GM12875 (cell line): ENCODE data around the gene UGDH.
"Not testable (repeated sequence)": the region's sequence is repeated elsewhere in the genome, so short reads cannot be mapped to it uniquely, and the experiment has no call there.

Source experiments
- H3K4me3 ChIP-seq: one replicate; pipeline ENCODE4 v1.5.1; 2011; ENCODE audit warnings: low read depth, low read length, control low read depth
- TF ChIP-seq, protein P1 (sequence below): IDR thresholded peaks from 2 replicates; pipeline ENCODE4 v1.5.1; 2011; ENCODE audit warnings: low read depth, mild to moderate bottlenecking, control low read depth, inconsistent platforms, low read length, moderate library complexity, borderline replicate concordance; ENCODE audit not compliant: insufficient read depth

Gene UGDH

DNA sequence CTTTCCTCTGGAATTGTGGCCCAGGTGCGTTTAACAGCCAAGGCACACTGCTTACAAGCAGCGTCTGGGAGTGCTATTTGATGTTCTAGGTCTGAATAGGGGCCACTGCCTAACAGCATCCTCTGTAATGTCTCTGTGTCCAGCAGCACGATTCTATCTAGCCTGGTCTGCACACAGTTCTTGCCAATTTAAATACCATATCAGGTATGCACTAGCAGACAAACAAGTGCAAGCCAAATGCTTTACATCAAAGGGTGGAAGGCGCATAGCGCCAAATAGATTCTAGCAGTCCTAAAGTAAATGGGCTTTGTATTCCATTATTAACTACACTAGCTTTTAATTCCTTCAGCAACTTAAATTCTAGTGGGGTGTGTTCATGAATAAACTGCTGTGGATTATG, 15.8 kb upstream of the UGDH start:
- TF ChIP-seq, protein P1, sequence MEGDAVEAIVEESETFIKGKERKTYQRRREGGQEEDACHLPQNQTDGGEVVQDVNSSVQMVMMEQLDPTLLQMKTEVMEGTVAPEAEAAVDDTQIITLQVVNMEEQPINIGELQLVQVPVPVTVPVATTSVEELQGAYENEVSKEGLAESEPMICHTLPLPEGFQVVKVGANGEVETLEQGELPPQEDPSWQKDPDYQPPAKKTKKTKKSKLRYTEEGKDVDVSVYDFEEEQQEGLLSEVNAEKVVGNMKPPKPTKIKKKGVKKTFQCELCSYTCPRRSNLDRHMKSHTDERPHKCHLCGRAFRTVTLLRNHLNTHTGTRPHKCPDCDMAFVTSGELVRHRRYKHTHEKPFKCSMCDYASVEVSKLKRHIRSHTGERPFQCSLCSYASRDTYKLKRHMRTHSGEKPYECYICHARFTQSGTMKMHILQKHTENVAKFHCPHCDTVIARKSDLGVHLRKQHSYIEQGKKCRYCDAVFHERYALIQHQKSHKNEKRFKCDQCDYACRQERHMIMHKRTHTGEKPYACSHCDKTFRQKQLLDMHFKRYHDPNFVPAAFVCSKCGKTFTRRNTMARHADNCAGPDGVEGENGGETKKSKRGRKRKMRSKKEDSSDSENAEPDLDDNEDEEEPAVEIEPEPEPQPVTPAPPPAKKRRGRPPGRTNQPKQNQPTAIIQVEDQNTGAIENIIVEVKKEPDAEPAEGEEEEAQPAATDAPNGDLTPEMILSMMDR = no peak

DNA sequence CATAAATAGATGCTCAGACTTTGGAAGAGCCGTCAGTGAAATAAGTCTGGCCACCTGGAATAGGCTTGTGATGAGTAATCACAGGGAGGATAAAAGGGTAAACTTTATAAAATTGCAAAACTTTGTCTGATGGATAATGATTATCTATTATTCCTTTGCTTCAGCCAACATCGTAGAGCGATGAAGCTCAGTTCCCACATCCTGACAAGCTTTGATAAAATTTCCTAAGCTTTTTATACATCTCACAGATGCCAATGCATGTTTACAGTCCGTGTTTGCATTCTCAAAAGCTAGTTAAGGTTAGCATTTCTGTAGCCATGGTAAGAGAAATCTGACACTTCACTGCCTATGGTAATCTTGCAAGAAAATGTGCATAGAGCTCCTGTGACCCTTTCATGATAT, 15.4 kb upstream of the UGDH start:
- TF ChIP-seq, protein P1 = no peak
- no peak overlapping the region for H3K4me3 ChIP-seq

More for the DNA sequence above, 15.8 kb upstream of the UGDH start:
- no peak overlapping the region for H3K4me3 ChIP-seq

DNA sequence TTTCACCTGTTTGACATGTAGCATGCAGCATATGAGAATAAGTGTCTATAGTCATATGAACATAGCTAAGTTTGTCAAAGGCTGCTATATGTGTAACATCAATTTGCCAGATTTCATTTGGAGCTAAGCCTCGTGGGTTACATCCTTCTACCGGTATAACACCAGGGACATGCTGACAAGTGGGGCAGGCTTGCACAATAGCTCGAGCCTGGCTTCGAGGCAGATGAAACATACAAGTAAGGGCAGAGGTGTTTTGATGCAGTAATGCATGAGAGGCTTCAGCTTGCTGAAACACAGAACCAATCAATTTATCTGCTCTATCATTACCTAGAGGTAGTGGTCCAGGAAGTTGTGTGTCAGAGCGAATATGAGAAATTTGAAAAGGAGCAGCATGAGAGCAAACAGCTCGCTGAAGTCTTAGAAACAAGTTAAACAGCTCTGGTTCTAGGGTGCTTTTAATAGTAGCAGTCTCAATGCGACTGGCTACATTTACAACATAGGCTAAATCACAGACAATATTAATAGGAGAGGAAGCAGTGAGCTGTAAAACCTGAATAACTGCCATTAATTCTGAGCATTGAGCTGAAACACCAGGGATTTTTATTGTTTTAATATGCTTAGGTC, 14.9 kb upstream of the UGDH start:
- TF ChIP-seq, protein P1 = no peak
- H3K4me3 ChIP-seq = no peak overlapping the region

DNA sequence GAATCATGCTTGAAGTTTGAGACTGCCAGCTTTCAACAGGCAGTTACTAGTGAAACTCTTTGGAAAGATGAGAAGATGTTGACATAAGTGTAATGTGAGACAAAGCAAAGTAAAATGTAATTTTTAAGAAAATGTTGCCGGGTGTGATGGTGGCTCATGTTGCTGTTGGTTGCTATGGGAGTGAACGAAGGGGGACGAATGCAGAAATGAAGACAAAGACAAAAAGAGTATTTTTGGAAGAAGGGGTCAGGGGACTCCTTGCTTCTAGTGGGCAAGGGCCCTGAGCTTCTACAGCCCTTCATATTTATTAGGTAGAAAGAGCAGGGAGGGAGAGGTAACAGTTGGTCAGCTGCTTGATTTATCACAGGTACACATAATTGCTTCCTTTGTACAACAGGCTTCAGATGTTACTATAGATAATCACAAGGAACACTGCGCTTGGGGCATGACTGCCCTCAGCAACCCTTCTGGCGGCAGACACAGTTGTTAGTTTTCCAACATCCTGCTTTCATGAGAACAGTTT, 11.9 kb upstream of the UGDH start:
- H3K4me3 ChIP-seq = no peak overlapping the region
- TF ChIP-seq, protein P1 = no peak

DNA sequence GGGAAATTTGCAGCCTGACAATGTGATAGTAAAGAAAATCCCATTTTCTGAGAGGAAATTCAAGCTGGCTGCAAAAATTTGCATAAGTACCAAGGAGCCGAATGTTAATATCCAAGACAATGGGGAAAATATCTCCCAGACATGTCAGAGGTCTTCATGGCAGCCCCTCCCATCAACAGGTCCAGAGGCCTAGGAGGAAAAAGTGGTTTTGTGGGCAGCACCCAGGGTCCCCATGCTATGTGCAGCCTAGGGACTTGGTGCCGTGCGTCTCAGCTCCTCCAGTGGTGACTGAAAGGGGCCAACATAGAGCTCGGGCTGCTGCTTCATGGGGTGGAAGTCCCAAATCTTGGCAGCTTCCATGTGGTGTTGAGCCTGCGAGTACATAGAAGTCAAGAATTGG, 6.3 kb upstream of the UGDH start:
- H3K4me3 ChIP-seq = no peak overlapping the region
- TF ChIP-seq, protein P1 = no peak

DNA sequence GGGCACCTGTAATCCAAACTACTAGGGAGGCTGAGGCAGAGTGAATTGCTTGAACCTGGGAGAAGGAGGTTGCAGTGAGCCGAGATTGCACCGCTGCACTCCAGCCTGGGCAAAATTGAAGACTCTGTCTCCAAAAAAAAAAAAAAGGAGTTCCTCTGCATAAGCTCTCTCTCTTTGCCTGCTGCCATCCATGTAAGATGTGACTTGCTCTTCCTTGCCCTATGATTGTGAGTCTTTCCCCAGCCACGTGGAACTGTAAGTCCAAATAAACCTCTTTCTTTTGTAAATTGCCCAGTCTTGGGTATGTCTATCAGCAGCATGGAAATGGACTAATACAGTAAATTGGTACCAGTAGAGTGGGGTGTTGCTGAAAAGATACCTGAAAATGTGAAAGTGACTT, 5.0 kb upstream of the UGDH start:
- not testable (repeated sequence) for H3K4me3 ChIP-seq

DNA sequence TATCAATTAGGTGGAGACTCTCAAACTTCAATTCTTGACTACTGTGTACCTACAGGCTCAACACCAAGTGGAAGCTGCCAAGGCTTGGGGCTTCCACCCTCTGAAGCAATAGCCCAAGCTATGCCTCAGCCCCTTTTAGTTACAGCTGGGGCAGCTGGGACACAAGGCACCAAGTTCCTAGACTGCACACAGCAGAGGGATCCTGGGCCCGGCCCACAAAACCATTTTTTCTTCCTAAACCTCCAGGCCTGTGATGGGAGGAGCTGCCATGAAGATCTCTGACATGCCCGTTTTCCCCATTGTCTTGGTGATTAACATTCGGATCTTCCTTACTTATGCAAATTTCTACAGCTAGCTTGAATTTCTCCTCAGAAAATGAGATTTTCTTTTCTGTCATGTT, 3.4 kb upstream of the UGDH start:
- H3K4me3 ChIP-seq = no peak overlapping the region
- TF ChIP-seq, protein P1 = no peak
